ENCODE data around the gene EIF4G2.

GRCh38 chr11:10809373-10810160, 841 bp upstream of the EIF4G2 start:
- TF ChIP-seq POLR2AphosphoS5 (IDR thresholded peaks at IDR 0.05) (no peak), POLR2A (IDR thresholded peaks at IDR 0.05) (no peak), CTCF (IDR thresholded peaks at IDR 0.05 in 8 of 11, conservative IDR thresholded peaks at IDR 0.05 in 3 of 11) (no peak)

Measured in spleen (tissue), 7 donors.